ENCODE measurements around the gene FBL.
"Not testable (repeated sequence)": the region's sequence is repeated elsewhere in the genome, so short reads cannot be mapped to it uniquely, and the experiment has no call there.

The FBL gene

GRCh38 chr19:39819786-39820185 lies 26.4 kb downstream of the FBL start:
- no peak for DNase-seq

GRCh38 chr19:39818626-39819097 lies 27.5 kb downstream of the FBL start:
- no peak for DNase-seq

- DNase-seq: no peak
These were observed 28.2 kb downstream of the FBL start for GRCh38 chr19:39817888-39818561.

GRCh38 chr19:39816287-39817048 lies 29.7 kb downstream of the FBL start:
- no peak for DNase-seq

GRCh38 chr19:39814595-39814994 lies 31.6 kb downstream of the FBL start:
- DNase-seq: no peak

- not testable (repeated sequence) for DNase-seq
These were observed 32.1 kb downstream of the FBL start for GRCh38 chr19:39814111-39814510.

GRCh38 chr19:39813264-39813993 lies 32.8 kb downstream of the FBL start:
- DNase-seq: no peak

- no peak for DNase-seq
These were observed 35.1 kb downstream of the FBL start for GRCh38 chr19:39811064-39811463.

GRCh38 chr19:39810424-39810823 lies 35.8 kb downstream of the FBL start:
- no peak for DNase-seq

GRCh38 chr19:39809368-39809767 lies 36.8 kb downstream of the FBL start:
- no peak for DNase-seq

- DNase-seq: not testable (repeated sequence)
These were observed 37.5 kb downstream of the FBL start for GRCh38 chr19:39808688-39809087.

- no peak for DNase-seq
These were observed 38.3 kb downstream of the FBL start for GRCh38 chr19:39807846-39808364.

- DNase-seq: no peak
These were observed 41.1 kb downstream of the FBL start for GRCh38 chr19:39805104-39805503.

GRCh38 chr19:39802958-39803357 lies 43.2 kb downstream of the FBL start:
- DNase-seq: no peak

GRCh38 chr19:39797083-39797482 lies 49.1 kb downstream of the FBL start:
- no peak for DNase-seq

- no peak for DNase-seq
These were observed 50.1 kb downstream of the FBL start for GRCh38 chr19:39796000-39796498.

GRCh38 chr19:39795001-39795400 lies 51.2 kb downstream of the FBL start:
- DNase-seq: no peak

- peak; percentile 70 to 71 for DNase-seq
These were observed 53.1 kb downstream of the FBL start for GRCh38 chr19:39792999-39793546.

GRCh38 chr19:39788244-39788643 lies 57.9 kb downstream of the FBL start:
- DNase-seq: no peak
